Activated T-helper 2 cell treated with anti-CD3 and anti-CD28 coated beads, Interferon-gamma antibody, Interleukin-2, Interleukin-4, amounts not matched to agents 10 μg/mL and 5 μg/mL and 100 μg/mL, durations not matched to agents 14 hours and 24 hours and 36 hours (primary cell): Measurements from ENCODE around the gene SUPT6H. TPM values are rescaled to one million over a fixed set of nuclear protein-coding genes. Genes with fewer than 3 reads are reported as not detected.
"Not testable (repeated sequence)": the region's sequence is repeated elsewhere in the genome, so short reads cannot be mapped to it uniquely, and the experiment has no call there.

Experiments used
- DNase-seq: peaks from one replicate; pipeline ENCODE4 v3.0.0; 2021; ENCODE audit warnings: low spot score
- H3K27ac Mint-ChIP-seq: one replicate; pipeline ENCODE4 v1.8.0; 2021; ENCODE audit warnings: mixed read lengths
- H3K27me3 Mint-ChIP-seq: one replicate; pipeline ENCODE4 v1.8.0; 2021; ENCODE audit warnings: low read depth, mixed read lengths
- H3K36me3 Mint-ChIP-seq: one replicate; pipeline ENCODE4 v1.8.0; 2021; ENCODE audit warnings: low read depth, mixed read lengths
- H3K4me1 Mint-ChIP-seq: one replicate; pipeline ENCODE4 v1.8.0; 2021; ENCODE audit warnings: low read depth, mixed read lengths
- H3K4me3 Mint-ChIP-seq: one replicate; pipeline ENCODE4 v1.8.0; 2021; ENCODE audit warnings: low read depth, mild to moderate bottlenecking, moderate library complexity, mixed read lengths
- H3K9me3 Mint-ChIP-seq: one replicate; pipeline ENCODE4 v1.8.0; 2021; ENCODE audit warnings: mixed read lengths
- intact Hi-C: fragments of 100-400 bp; cut with micrococcal nuclease; formaldehyde crosslinking; loops from one replicate; pipeline ENCODE4 v1.15.1; 2023
- total RNA-seq: library from RNA; stranded (reverse); gene quantifications from 2 replicates; pipeline ENCODE4 v1.2.3, GENCODE V29; 2022

SUPT6H gene
- total RNA-seq, 1 donor from 2014 or later, result 97.5 TPM

GRCh38 chr17:28726226-28726626 is 64.2 kb downstream of the SUPT6H start, which contains the start of gene TLCD1:
TLCD1 (minus strand) TSS chr17:28726233; CDS start chr17:28726097, 136 bp downstream.
- H3K9me3 Mint-ChIP-seq, result no peaks in the 10 kb centered on the region
- intact Hi-C loops, result loop anchor here (2.0 to 10.0 kb wide), 5 partner anchors 116 to 859 kb away; partner anchors contain the start of genes DHRS13, FAM222B and GIT1

DNA sequence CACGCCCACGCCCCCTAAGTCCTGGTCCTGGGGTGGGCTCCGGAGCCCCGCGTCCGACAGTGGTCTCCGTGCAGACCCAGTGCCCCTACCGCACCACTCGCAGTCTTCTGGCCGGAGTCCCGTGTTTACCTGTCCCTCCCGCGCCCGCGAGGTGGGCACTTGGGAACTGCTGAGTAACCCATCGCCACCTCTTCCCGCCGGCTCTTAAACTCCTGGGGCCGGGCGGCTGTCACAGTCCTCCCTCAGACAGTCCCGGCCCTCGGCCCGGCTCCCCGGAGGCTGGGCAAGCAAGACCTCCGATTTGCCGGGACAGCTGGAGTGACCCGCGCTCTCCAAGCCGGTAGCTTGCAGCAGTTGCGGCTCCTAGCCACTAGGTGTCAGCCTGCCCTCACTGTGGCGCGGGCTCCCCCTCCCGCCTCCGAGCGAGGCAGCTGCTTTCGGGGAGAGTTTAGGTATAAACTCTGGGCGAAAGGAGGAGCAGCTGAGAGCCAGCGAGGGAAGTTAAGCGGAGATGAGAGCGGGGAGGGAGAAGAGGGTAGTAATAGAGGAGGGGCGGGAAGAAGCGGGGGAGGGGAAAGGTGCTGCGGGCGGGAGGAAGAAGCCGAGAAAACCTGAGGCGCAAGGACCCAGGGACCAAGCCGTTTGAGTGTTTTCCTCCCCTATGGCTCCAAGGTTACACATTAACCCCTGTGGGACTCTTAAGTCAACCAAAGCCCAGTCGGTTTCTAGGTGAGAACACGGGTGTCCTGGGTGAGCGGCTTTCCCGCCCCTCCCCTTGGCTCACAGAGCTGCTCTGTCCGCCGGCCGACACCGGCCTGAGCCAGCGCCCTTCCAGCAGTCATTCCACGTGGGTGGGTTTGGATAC is 64.9 kb downstream of the SUPT6H start:
- no peaks in the 10 kb centered on the region for H3K27me3 Mint-ChIP-seq
- intact Hi-C loops, result loop anchor here (1.0 to 10.0 kb wide), 6 partner anchors 23 to 858 kb away; partner anchors contain the start of genes DHRS13, FAM222B and GIT1
- peak; percentile 89 for DNase-seq
- H3K4me1 Mint-ChIP-seq, result peaks cover 42% of the 10 kb centered on the region
- no peaks in the 10 kb centered on the region for H3K9me3 Mint-ChIP-seq
- peaks cover 39% of the 10 kb centered on the region for H3K36me3 Mint-ChIP-seq
- H3K4me3 Mint-ChIP-seq, result peak overlapping the region; percentile 97
- H3K27ac Mint-ChIP-seq, result peak overlapping the region; percentile 99

More at GRCh38 chr17:28726226-28726626, 64.2 kb downstream of the SUPT6H start, which contains the start of gene TLCD1:
- Mint-ChIP-seq H3K27me3 (no peaks in the 10 kb centered on the region), H3K4me3 (peak within 1 kb of the TSS; percentile 97), H3K27ac (peak within 1 kb of the TSS; percentile 99), H3K4me1 (peaks cover 48% of the 10 kb centered on the region), H3K36me3 (peaks cover 45% of the 10 kb centered on the region)
- DNase-seq, result peak; percentile 80

DNA sequence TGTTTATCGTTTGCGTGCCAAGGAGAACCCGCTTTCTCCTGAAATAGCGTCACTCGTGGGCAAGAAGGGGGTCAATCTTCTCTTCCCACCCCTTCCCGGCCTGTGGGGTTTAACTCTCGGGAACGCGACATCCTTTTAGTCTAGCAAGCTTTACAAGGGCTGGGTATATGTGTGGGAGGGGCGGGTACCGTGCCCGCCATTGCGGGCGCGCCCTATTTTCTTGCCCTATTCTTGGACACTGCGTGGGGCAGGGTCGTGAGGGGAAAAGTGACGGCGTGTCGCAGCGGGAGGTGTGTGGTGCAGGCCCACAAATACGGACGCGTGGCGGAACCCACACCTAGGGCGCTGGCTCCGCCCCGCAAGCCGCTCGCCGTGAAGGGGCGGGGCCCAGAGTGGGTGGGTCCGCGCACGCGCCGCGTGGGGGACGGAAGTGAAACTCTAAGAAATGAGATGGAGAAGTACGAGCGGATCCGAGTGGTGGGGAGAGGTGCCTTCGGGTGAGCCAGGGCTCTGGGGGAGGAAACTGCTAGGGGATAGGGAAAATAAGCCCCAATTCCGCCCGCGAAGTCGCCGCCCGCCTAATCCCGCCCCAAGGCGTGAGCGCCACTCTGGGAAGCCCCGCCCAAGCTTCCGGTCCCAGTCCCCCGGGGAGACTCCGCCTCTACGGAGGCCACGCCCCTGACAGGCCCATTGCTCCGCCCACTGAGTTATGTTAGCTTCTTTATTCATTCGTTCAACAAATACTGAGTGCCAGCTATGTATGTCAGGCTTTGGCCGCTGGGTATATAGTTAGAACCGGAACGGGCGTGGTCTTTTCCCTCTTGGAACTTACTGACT is 66.6 kb downstream of the SUPT6H start, which contains the start of gene NEK8:
NEK8 (plus strand) TSS at position 425 of the 837 bp plus-strand sequence; CDS start at position 451, 26 bp downstream.
- DNase-seq, result peak; percentile 95
- no peaks in the 10 kb centered on the region for H3K9me3 Mint-ChIP-seq
- peak within 1 kb of the TSS; percentile 97 for H3K4me3 Mint-ChIP-seq
- peaks cover 22% of the 10 kb centered on the region for H3K36me3 Mint-ChIP-seq
- intact Hi-C loops, result loop anchor here (1.0 to 10.0 kb wide), 8 partner anchors 9 to 856 kb away; partner anchors contain the start of genes FAM222B, GIT1, PHF12 and RPL23A
- no peaks in the 10 kb centered on the region for H3K27me3 Mint-ChIP-seq
- peak within 1 kb of the TSS; percentile 99 for H3K27ac Mint-ChIP-seq
- H3K4me1 Mint-ChIP-seq, result peaks cover 37% of the 10 kb centered on the region

DNA sequence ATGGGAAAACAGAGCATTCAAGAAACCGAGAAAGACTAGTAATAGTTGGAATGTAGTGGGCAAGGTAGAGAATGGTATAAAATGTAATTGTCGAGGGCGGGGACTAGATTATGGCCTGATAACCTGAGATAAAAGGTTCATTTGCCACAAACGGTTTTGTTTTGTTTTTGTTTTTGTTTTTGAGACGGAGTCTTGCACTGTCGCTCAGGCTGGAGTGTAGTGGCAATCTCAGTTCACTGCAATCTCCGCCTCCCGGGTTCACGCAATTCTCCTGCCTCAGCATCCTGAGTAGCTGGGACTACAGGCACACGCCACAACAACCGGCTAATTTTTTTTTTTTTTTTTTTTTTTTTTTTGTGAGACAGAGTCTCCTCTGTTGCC is 67.9 kb downstream of the SUPT6H start:
- no peak for DNase-seq
- Mint-ChIP-seq H3K4me1 (peaks cover 29% of the 10 kb centered on the region), H3K36me3 (peaks cover 9% of the 10 kb centered on the region), H3K27ac (peak overlapping the region; percentile 34), H3K4me3 (peak overlapping the region; percentile 42), H3K27me3 (no peaks in the 10 kb centered on the region), H3K9me3 (no peaks in the 10 kb centered on the region)
- intact Hi-C loops, result loop anchor here (2.0 to 10.0 kb wide), 5 partner anchors 83 to 855 kb away; partner anchors contain the start of genes FAM222B and GIT1

GRCh38 chr17:28733346-28733745 is 71.3 kb downstream of the SUPT6H start:
- H3K4me1 Mint-ChIP-seq, result peaks cover 24% of the 10 kb centered on the region
- H3K27me3 Mint-ChIP-seq, result no peaks in the 10 kb centered on the region
- H3K36me3 Mint-ChIP-seq, result peaks cover 4% of the 10 kb centered on the region
- no peak for DNase-seq
- intact Hi-C loops, result no loop called here
- H3K27ac Mint-ChIP-seq, result no peak overlapping the region
- H3K9me3 Mint-ChIP-seq, result peaks cover under 1% of the 10 kb centered on the region
- no peak overlapping the region for H3K4me3 Mint-ChIP-seq

DNA sequence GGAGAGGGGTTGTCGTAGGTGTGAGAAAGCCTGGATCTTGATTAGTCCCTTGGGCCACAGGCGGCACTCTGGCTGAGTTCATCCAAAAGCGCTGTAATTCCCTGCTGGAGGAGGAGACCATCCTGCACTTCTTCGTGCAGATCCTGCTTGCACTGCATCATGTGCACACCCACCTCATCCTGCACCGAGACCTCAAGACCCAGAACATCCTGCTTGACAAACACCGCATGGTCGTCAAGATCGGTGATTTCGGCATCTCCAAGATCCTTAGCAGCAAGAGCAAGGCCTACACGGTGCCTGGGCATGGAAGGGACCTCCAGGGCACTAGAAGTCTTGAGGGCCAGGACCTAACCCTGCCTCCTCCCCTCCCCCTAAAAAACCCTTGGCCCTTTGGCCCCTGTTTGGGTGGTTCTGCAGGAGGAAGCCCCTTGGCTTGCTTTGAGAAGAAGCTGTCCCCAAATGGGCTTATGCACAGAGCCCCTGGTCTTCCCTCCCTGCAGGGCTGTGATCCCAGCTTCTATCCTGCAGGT is 72.8 kb downstream of the SUPT6H start:
- peaks cover 13% of the 10 kb centered on the region for H3K36me3 Mint-ChIP-seq
- H3K27ac Mint-ChIP-seq, result no peak overlapping the region
- intact Hi-C loops, result no loop called here
- H3K9me3 Mint-ChIP-seq, result peaks cover 3% of the 10 kb centered on the region
- H3K4me1 Mint-ChIP-seq, result peaks cover 28% of the 10 kb centered on the region
- no peak for DNase-seq
- no peaks in the 10 kb centered on the region for H3K27me3 Mint-ChIP-seq
- H3K4me3 Mint-ChIP-seq, result no peak overlapping the region

- intact Hi-C loops, result no loop called here
- Mint-ChIP-seq H3K36me3 (peaks cover 14% of the 10 kb centered on the region), H3K27ac (no peak overlapping the region), H3K9me3 (peaks cover 3% of the 10 kb centered on the region), H3K27me3 (no peaks in the 10 kb centered on the region), H3K4me3 (no peak overlapping the region), H3K4me1 (peaks cover 27% of the 10 kb centered on the region)
- no peak for DNase-seq
Observed at GRCh38 chr17:28735242-28735722, 73.3 kb downstream of the SUPT6H start.

DNA sequence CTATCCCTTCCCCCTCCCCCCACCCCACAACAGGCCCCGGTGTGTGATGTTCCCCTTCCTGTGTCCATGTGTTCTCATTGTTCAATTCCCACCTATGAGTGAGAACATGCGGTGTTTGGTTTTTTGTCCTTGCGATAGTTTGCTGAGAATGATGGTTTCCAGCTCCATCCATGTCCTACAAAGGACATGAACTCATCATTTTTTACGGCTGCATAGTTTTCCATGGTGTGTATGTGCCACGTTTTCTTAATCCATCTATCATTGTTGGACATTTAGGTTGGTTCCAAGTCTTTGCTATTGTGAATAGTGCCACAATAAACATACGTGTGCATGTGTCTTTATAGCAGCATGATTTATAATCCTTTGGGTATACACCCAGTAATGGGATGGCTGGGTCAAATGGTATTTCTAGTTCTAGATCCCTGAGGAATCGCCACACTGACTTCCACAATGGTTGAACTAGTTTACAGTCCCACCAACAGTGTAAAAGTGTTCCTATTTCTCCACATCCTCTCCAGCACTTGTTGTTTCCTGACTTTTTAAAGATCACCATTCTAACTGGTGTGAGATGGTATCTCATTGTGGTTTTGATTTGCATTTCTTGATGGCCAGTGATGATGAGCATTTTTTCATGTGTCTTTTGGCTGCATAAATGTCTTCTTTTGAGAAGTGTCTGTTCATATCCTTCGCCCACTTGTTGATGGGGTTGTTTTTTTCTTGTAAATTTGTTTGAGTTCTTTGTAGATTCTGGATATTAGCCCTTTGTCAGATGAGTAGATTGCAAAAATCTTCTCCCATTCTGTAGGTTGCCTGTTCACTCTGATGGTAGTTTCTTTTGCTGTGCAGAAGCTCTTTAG is 74.1 kb downstream of the SUPT6H start:
- peaks cover 18% of the 10 kb centered on the region for H3K36me3 Mint-ChIP-seq
- intact Hi-C loops, H3K4me3 Mint-ChIP-seq, H3K9me3 Mint-ChIP-seq, H3K27me3 Mint-ChIP-seq, DNase-seq: not testable (repeated sequence)
- peaks cover 31% of the 10 kb centered on the region for H3K4me1 Mint-ChIP-seq
- H3K27ac Mint-ChIP-seq, result peak overlapping the region; percentile 55

DNA sequence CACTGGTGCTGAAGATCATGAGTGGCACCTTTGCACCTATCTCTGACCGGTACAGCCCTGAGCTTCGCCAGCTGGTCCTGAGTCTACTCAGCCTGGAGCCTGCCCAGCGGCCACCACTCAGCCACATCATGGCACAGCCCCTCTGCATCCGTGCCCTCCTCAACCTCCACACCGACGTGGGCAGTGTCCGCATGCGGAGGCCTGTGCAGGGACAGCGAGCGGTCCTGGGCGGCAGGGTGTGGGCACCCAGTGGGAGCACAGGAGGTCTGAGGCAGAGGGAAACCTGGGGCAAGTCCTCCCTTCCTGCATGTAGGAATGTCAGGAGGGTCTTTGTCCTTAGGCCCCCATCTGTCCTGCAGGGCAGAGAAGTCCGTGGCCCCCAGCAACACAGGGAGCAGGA is 75.3 kb downstream of the SUPT6H start:
- Mint-ChIP-seq H3K9me3 (peaks cover 3% of the 10 kb centered on the region), H3K27ac (no peak overlapping the region), H3K36me3 (peaks cover 18% of the 10 kb centered on the region), H3K4me1 (peaks cover 36% of the 10 kb centered on the region), H3K27me3 (no peaks in the 10 kb centered on the region), H3K4me3 (no peak overlapping the region)
- DNase-seq, result no peak
- intact Hi-C loops, result no loop called here

- Mint-ChIP-seq H3K36me3 (peaks cover 18% of the 10 kb centered on the region), H3K4me1 (peaks cover 37% of the 10 kb centered on the region), H3K9me3 (peaks cover 3% of the 10 kb centered on the region), H3K27ac (peak overlapping the region; percentile 62), H3K4me3 (peak overlapping the region; percentile 42), H3K27me3 (no peaks in the 10 kb centered on the region)
- intact Hi-C loops, result no loop called here
- no peak for DNase-seq
Observed at GRCh38 chr17:28737770-28738679, 76.0 kb downstream of the SUPT6H start.
